GM12875 (cell line): ENCODE data around the gene ATAD1.

Source experiments
- H3K4me3 ChIP-seq: one replicate; pipeline ENCODE4 v1.5.1; 2011; ENCODE audit warnings: low read depth, low read length, control low read depth
- TF ChIP-seq, protein P1 (sequence below): IDR thresholded peaks from 2 replicates; pipeline ENCODE4 v1.5.1; 2011; ENCODE audit warnings: low read depth, mild to moderate bottlenecking, control low read depth, inconsistent platforms, low read length, moderate library complexity, borderline replicate concordance; ENCODE audit not compliant: insufficient read depth

ATAD1 gene

DNA sequence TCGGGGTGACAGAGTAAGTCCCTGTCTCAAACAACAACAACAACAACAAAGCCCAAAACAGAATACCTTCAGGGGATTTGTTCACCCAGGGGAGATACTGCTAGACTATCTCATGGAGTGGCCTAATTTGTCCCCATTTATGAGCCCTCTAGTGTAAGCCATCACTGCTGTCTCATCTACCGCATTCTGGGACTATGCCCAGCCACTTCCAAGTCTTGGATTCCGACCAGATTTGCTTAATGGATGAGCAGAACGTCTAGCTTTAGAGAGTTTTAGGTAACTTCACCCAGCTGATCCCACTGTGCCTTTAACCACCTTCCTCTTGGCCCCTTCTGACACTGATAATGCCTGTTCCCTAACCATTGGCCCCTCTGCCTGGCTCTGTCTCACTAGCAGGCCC is 111.3 kb downstream of the ATAD1 start:
- no peak overlapping the region for H3K4me3 ChIP-seq
- TF ChIP-seq, protein P1, sequence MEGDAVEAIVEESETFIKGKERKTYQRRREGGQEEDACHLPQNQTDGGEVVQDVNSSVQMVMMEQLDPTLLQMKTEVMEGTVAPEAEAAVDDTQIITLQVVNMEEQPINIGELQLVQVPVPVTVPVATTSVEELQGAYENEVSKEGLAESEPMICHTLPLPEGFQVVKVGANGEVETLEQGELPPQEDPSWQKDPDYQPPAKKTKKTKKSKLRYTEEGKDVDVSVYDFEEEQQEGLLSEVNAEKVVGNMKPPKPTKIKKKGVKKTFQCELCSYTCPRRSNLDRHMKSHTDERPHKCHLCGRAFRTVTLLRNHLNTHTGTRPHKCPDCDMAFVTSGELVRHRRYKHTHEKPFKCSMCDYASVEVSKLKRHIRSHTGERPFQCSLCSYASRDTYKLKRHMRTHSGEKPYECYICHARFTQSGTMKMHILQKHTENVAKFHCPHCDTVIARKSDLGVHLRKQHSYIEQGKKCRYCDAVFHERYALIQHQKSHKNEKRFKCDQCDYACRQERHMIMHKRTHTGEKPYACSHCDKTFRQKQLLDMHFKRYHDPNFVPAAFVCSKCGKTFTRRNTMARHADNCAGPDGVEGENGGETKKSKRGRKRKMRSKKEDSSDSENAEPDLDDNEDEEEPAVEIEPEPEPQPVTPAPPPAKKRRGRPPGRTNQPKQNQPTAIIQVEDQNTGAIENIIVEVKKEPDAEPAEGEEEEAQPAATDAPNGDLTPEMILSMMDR, result no peak

DNA sequence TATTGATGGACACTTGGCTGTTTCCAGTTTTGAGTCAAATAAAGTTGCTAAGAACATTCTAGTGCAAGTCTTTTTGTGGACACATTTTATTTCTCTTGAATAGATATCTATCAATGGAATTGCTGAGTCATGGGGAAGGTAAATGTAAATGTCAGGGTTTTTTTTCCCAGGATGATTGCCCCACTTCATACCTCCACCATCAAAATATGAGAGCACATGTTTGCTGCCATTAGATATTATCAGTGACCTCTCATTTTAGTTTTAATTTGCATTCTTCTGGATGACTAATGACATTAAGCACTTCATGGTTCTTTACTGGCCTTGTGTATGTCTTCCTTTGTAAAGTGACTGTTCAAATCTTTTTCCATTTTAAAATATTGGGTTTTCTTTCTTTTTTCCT is 112.7 kb downstream of the ATAD1 start:
- H3K4me3 ChIP-seq, result no peak overlapping the region
- TF ChIP-seq, protein P1, result no peak

GRCh38 chr10:87703771-87704170 is 114.3 kb downstream of the ATAD1 start:
- TF ChIP-seq, protein P1, result no peak
- no peak overlapping the region for H3K4me3 ChIP-seq

GRCh38 chr10:87702973-87703294 is 115.1 kb downstream of the ATAD1 start:
- H3K4me3 ChIP-seq, result no peak overlapping the region

GRCh38 chr10:87702260-87702972 is 115.6 kb downstream of the ATAD1 start:
- no peak overlapping the region for H3K4me3 ChIP-seq
- TF ChIP-seq, protein P1, result no peak

More at GRCh38 chr10:87702973-87703294, 115.1 kb downstream of the ATAD1 start:
- TF ChIP-seq, protein P1, result no peak
